Breast epithelium (tissue), 3 donors: ENCODE results near the gene TRAF3.

ENCODE experiments used
- POLR2AphosphoS5 ChIP-seq, 3 donors: sonication (generic); formaldehyde crosslinking; IDR thresholded peaks; one replicate each; pipeline ENCODE4 v1.6.1; 2017; ENCODE audit warnings: antibody characterized with exemption in 3 of 3
- TF ChIP-seq, protein P1 (sequence below), 3 donors: fragments of 450-650 bp; IDR thresholded peaks; one replicate each; pipeline ENCODE4 v1.5.1; 2016 to 2017; ENCODE audit warnings: antibody characterized with exemption in 3 of 3, mild to moderate bottlenecking in 3 of 3, moderate library complexity in 3 of 3

DNA sequence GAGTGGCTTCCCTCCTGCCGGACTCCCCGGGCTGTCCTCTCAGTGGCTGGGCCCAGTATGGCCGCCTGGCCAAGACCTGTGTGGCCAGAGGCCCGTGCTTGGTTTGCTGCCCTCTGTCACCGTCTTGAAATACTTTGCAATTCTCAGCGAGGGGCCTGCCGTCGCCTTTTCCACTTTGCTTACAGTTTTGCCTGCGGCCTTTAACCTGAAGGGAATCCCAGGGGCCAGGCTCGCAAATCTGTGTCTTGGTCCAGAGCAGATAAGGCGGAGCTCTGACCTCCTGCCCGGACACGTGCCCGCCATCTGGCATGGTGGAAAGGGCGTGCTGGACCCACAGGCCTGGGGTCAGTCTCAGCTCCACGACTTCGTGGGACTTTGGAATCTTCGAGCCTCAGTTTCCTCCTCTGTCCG, 134.3 kb downstream of the TRAF3 start:
- TF ChIP-seq, protein P1, sequence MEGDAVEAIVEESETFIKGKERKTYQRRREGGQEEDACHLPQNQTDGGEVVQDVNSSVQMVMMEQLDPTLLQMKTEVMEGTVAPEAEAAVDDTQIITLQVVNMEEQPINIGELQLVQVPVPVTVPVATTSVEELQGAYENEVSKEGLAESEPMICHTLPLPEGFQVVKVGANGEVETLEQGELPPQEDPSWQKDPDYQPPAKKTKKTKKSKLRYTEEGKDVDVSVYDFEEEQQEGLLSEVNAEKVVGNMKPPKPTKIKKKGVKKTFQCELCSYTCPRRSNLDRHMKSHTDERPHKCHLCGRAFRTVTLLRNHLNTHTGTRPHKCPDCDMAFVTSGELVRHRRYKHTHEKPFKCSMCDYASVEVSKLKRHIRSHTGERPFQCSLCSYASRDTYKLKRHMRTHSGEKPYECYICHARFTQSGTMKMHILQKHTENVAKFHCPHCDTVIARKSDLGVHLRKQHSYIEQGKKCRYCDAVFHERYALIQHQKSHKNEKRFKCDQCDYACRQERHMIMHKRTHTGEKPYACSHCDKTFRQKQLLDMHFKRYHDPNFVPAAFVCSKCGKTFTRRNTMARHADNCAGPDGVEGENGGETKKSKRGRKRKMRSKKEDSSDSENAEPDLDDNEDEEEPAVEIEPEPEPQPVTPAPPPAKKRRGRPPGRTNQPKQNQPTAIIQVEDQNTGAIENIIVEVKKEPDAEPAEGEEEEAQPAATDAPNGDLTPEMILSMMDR (IDR thresholded peaks at IDR 0.05), result no peak
- no peak for TF ChIP-seq POLR2AphosphoS5 (IDR thresholded peaks at IDR 0.05)
